Tibial nerve (tissue), 3 donors: ENCODE results near the gene DACT2.

Experiments
- POLR2A ChIP-seq, 2 donors: fragments of 450-650 bp; IDR thresholded peaks; one replicate each; pipeline ENCODE4 v1.6.1; 2017; ENCODE audit warnings: antibody characterized with exemption in 2 of 2, mild to moderate bottlenecking in 2 of 2, moderate library complexity in 2 of 2
- TF ChIP-seq, protein P1 (sequence below), 5 experiments: fragments of 200-600 bp in 3 of 5; fragments of 450-650 bp in 2 of 5; sonication (generic) in 3 of 5; IDR thresholded peaks; one replicate each; pipeline ENCODE4 v1.5.1; 2016 to 2019; ENCODE audit warnings: antibody characterized with exemption in 5 of 5, mild to moderate bottlenecking in 3 of 5, moderate library complexity in 2 of 5

DNA sequence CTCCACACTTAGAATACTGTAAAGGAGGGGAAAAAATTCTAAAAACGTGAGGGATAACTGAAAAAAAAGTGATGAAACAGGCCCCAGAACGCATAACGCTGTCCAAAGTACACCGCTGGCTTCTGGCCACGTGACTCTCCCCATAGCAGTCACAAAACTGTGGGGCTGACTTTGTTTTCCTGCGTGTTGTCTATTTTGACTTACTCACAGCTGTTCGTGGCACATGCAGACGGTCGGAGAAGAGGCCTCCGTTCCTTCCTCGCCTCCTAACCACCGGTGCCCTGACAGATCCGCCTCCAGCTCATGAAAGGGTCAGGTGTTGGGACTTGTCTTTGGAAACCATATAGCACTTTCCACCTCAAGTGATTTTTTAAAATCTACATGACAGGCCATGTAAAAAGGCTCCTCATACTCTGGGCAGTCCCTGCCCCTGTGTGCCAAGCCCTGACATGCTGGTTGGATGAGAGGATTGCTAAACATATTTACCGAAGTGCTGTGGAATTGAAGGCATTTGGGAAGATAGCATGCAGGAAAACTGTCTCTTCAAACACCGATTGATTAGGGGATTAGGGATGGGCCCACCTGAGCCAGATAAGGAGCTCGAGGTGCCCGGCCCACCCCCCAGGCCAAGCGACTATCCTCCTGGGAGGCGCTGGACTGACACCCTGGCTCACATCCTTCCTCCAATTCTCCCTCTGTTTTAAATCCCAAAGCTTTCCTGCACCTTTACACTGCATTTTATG is 54.8 kb downstream of the DACT2 start:
- TF ChIP-seq POLR2A (IDR thresholded peaks at IDR 0.05): no peak
- TF ChIP-seq, protein P1, sequence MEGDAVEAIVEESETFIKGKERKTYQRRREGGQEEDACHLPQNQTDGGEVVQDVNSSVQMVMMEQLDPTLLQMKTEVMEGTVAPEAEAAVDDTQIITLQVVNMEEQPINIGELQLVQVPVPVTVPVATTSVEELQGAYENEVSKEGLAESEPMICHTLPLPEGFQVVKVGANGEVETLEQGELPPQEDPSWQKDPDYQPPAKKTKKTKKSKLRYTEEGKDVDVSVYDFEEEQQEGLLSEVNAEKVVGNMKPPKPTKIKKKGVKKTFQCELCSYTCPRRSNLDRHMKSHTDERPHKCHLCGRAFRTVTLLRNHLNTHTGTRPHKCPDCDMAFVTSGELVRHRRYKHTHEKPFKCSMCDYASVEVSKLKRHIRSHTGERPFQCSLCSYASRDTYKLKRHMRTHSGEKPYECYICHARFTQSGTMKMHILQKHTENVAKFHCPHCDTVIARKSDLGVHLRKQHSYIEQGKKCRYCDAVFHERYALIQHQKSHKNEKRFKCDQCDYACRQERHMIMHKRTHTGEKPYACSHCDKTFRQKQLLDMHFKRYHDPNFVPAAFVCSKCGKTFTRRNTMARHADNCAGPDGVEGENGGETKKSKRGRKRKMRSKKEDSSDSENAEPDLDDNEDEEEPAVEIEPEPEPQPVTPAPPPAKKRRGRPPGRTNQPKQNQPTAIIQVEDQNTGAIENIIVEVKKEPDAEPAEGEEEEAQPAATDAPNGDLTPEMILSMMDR (IDR thresholded peaks at IDR 0.05): no peak
